Right lung (tissue), 10 donors: ENCODE data around the gene ARHGDIB. TPM values are rescaled to one million over a fixed set of nuclear protein-coding genes. Genes with fewer than 3 reads are reported as not detected.

Experiments used
- DNase-seq, 2 donors: peaks; one replicate each; pipeline ENCODE4 v3.0.0-alpha.2; 2013
- long read RNA-seq, 8 donors: transcript quantifications; one replicate each; lab custom pipeline, GENCODE V29; 2026
- polyA plus RNA-seq, 5 donors: library from polyadenylated mRNA; unstranded; fragments of 120-200 nt; gene quantifications; one replicate each; pipeline versions ENCODE4 v1.2.1 to v1.2.3, GENCODE V29; 2013; ENCODE audit warnings: inconsistent platforms in 1 of 5, low replicate concordance in 1 of 5; ENCODE audit not compliant: insufficient read length in 5 of 5, insufficient read depth in 1 of 5

ARHGDIB gene
- 10 to 100 TPM; 66.1 to 79.6 (median 76.2) TPM for polyA plus RNA-seq
- long read RNA-seq, donor 1, transcript ARHGDIB-201 (6 exons, 1,256 nt), result major isoform, 25 of 38 reads
- long read RNA-seq, donor 1, partial matches to known transcripts, result 12 of 38 reads
- long read RNA-seq, donor 1, other reads (novel, unspliced or antisense), result 0 of 38 reads
- long read RNA-seq, donor 2, transcript ARHGDIB-201 (6 exons, 1,256 nt), result major isoform, 26 of 34 reads
- long read RNA-seq, donor 2, partial matches to known transcripts, result 7 of 34 reads
- long read RNA-seq, donor 2, other reads (novel, unspliced or antisense), result 0 of 34 reads
- long read RNA-seq, donor 3, transcript ARHGDIB-201 (6 exons, 1,256 nt), result major isoform, 43 of 53 reads
- long read RNA-seq, donor 3, partial matches to known transcripts, result 9 of 53 reads
- long read RNA-seq, donor 3, other reads (novel, unspliced or antisense), result 0 of 53 reads
- long read RNA-seq, donor 4, transcript ARHGDIB-201 (6 exons, 1,256 nt), result major isoform, 13 of 18 reads
- long read RNA-seq, donor 4, partial matches to known transcripts, result 5 of 18 reads
- long read RNA-seq, donor 4, other reads (novel, unspliced or antisense), result 0 of 18 reads
- long read RNA-seq, donor 5, transcript ARHGDIB-201 (6 exons, 1,256 nt), result major isoform, 42 of 65 reads
- long read RNA-seq, donor 5, partial matches to known transcripts, result 20 of 65 reads
- long read RNA-seq, donor 5, other reads (novel, unspliced or antisense), result 0 of 65 reads
- long read RNA-seq, donor 6, transcript ARHGDIB-201 (6 exons, 1,256 nt), result major isoform, 43 of 57 reads
- long read RNA-seq, donor 6, partial matches to known transcripts, result 10 of 57 reads
- long read RNA-seq, donor 6, other reads (novel, unspliced or antisense), result 0 of 57 reads
- long read RNA-seq, donor 7, transcript ARHGDIB-201 (6 exons, 1,256 nt), result major isoform, 21 of 35 reads
- long read RNA-seq, donor 7, partial matches to known transcripts, result 13 of 35 reads
- long read RNA-seq, donor 7, other reads (novel, unspliced or antisense), result 0 of 35 reads
- long read RNA-seq, donor 8, transcript ARHGDIB-201 (6 exons, 1,256 nt), result major isoform, 8 of 10 reads
- long read RNA-seq, donor 8, partial matches to known transcripts, result 0 of 10 reads
- long read RNA-seq, donor 8, other reads (novel, unspliced or antisense), result 0 of 10 reads

GRCh38 chr12:14961466-14962152 lies at the start of gene ARHGDIB:
TSS of gene ARHGDIB (minus strand) at chr12:14961601. CDS start at chr12:14950712, 10,889 bp downstream.
- no peak for DNase-seq

DNA sequence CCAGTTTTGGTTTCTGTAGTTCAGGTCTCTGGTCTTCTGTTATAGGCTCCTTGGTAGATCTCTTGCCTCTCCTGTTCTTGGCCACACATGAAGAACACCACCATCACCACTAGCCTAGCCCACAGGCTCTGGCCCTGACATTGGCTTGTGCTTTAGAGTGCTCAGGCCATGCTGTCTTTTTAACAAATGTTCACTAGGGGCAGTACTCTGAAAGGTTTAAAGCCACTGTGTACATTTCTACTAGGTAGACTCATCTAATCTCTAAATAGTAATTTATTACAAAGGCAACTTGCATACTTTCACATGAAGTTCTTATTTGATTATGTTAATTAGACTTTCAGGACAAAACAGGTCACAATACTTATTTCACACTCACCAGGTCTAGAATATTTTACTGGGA lies 49.8 kb upstream of the ARHGDIB start:
- no peak for DNase-seq

- DNase-seq, result no peak
Measured at GRCh38 chr12:15007551-15007950, 46.1 kb upstream of the ARHGDIB start.

DNA sequence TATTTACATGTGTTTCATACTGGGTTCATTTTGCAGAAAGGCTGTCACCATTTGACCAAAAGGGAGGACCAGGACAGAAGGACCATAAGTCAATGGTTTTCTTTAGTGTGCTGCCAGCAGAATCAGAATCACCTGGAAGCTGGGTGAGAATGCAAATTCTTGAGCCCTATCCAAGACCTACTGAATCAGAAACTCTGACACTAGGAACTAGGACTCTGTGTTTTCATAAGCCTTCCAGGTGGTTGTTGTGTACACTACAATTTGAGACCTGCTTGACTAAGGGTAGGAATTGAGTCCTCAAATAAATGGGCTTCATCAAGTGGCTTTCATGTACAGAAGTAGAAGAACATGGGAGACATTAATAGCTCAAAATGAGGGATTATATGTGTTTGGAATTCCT lies 43.7 kb upstream of the ARHGDIB start:
- DNase-seq, result no peak

- no peak for DNase-seq
Measured at GRCh38 chr12:15004421-15004820, 43.0 kb upstream of the ARHGDIB start.

GRCh38 chr12:15001733-15002382 lies 40.5 kb upstream of the ARHGDIB start:
- peak; percentile 25 to 33 for DNase-seq

GRCh38 chr12:15000575-15000974 lies 39.2 kb upstream of the ARHGDIB start:
- DNase-seq, result no peak

DNA sequence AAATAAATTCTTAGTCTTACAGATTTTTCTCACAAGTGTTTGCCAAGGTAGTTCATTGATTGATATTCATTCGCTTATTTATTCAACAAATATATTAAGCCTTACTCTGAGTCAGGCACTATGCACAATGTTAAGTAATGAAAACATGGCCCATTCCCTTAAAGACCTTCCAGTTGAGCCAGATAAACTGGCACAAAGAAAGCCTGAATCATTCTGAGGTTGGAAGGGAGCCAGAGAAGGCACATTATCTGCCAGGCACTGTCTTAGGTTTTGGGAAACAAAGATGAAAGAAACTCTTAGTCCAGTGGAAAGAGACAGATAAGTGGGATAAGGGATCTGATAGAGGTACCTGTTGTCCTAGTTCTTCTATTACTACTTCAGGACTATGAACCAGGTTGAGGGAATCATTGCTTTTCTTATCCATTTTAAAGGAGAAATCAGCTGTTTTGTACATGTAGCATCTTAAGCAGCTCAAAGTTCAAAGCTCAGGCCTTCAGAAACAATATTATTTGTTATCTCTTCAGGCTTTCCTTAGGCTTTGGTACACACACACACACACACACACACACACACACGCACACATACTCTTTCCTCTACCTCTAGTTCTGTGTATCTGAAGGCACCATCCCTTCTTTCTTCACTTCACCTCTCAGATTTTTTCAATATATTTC lies 38.4 kb upstream of the ARHGDIB start:
- DNase-seq, result no peak

DNA sequence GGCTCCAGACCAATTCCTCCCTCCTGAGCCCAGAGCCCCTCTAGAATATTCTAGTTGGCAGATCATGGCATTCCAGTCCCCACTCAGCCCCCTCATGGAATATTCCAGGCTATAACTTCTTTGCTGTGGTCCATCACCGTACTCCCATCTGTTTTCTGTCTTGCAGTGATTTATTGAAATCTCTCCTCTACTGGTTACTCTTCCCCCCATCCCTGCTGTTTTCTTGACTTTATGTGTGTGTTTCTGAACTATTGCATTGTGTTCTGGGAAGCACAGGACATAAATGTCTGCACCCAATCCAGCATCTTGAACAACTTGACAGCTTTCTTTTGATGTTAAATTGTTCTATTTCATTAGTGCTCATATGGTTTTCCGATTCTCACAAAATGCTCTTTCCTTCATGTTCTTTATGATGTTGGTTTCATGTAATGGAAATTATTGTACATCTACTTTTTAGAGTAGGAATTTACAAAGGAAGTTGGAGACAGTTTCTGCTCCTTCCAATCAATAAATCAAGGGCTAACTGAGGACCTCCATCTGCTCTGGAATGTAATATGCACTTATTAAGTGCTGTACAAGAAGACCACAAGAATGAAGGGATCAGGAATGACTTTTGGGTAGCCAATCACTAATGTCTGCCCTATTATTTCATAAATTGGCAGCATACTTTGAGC lies 37.8 kb upstream of the ARHGDIB start:
- no peak for DNase-seq

- no peak for DNase-seq
Measured at GRCh38 chr12:14997998-14998397, 36.6 kb upstream of the ARHGDIB start.

- DNase-seq, result peak; percentile 40 to 58
Measured at GRCh38 chr12:14995583-14996425, 34.4 kb upstream of the ARHGDIB start.

GRCh38 chr12:14994610-14995009 lies 33.2 kb upstream of the ARHGDIB start:
- DNase-seq, result no peak

GRCh38 chr12:14993537-14994266 lies 32.3 kb upstream of the ARHGDIB start:
- no peak for DNase-seq

- no peak for DNase-seq
Measured at GRCh38 chr12:14993117-14993516, 31.7 kb upstream of the ARHGDIB start.

DNA sequence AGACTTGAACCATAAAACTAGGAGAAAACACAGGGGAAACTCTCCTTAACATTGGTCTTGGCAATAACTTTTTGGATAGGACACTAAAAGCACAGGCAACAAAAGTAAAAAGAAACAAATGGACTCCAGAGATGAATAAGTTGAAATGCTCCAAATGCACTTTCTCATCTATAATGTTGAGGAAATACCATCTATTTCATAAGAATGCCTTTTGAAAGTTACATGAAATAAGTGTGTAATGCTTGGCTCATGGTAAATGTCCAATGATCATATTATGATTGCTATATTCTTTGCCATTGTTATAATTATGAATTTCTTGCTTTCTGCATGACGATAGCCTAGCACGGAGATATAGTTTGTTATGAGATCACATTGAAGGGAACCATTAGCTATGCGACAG lies 31.3 kb upstream of the ARHGDIB start:
- DNase-seq, result no peak

- DNase-seq, result no peak
Measured at GRCh38 chr12:14991069-14991468, 29.7 kb upstream of the ARHGDIB start.

- DNase-seq, result no peak
Measured at GRCh38 chr12:14989790-14990189, 28.4 kb upstream of the ARHGDIB start.

DNA sequence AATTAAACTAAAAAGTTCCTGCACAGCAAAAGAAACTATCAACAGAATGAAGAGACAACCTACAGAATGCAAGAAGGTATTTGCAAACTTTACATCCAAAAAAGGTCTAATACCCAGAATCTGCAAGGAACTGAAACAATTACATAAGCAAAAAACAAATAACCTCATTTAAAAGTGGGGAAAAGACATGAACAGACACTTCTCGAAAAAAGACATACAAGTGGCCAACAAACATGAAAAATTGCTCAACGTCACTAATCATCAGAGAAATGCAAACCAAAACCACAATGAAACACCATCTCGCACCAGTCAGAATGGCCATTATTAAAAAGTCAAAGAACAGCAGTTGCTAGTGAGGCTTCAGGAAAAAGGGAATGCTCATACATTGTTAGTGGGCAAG lies 26.6 kb upstream of the ARHGDIB start:
- DNase-seq, result no peak
